Measurements from ENCODE around the gene KRT10. TPM values are rescaled to one million over a fixed set of nuclear protein-coding genes. Genes with fewer than 3 reads are reported as not detected.

KRT10 gene
- total RNA-seq, 1 experiment from 2014 or later, result 28.4 TPM

DNA sequence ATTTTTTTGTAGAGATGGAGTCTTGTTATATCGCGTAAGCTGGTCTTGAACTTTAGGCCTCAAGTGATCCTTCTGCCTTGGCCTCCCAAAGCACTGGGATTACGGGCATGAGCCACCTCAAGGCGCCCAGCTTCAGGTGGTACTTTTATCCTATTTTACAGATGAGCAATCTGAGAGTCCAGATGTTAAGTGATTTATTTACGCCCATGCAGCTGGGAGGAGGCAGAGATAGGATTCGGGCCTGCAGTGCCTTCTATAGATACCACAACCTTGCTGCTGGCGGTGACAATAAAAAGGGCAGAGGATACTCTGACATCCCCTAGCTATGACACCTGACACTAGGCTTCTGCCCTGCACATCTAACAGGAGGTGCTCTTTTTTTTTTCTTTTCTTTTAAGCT lies 48.9 kb upstream of the KRT10 start:
- Histone ChIP-seq H3K4ac (ENCODE audit: low read depth, low read length) (no peak overlapping the region), H3K79me1 (ENCODE audit: insufficient read depth, low read depth, low read length, poor library complexity, severe bottlenecking) (no peaks in the 10 kb centered on the region), H3T11ph (ENCODE audit: low read length) (no peak overlapping the region), H2BK12ac (ENCODE audit: insufficient read length, low read depth, low read length) (no peak overlapping the region), H3K9ac (ENCODE audit: extremely low read depth, insufficient read length, low read length) (no peak overlapping the region), H3K14ac (ENCODE audit: insufficient read depth, low read length) (no peak overlapping the region), H2AK5ac (ENCODE audit: insufficient read length, low read length) (no peak overlapping the region), H4K8ac (replicated peaks; ENCODE audit: insufficient read length, low read depth, low read length) (no peak overlapping the region), H4K91ac (ENCODE audit: insufficient read length, low read depth, low read length) (no peak overlapping the region), H4K5ac (ENCODE audit: insufficient read length, low read depth, low read length) (no peak overlapping the region), H3K23me2 (ENCODE audit: insufficient read length, low read depth, low read length, poor library complexity, severe bottlenecking) (no peaks in the 10 kb centered on the region), H3K56ac (ENCODE audit: insufficient read length, low read depth, low read length) (no peak overlapping the region), H2BK20ac (ENCODE audit: low read depth, low read length, poor library complexity, severe bottlenecking) (no peak overlapping the region), H3K23ac (ENCODE audit: insufficient read length, low read depth, low read length) (no peak overlapping the region), H2AFZ (ENCODE audit: low read length) (no peak overlapping the region), H2BK120ac (ENCODE audit: low read depth, low read length, poor library complexity, severe bottlenecking) (no peak overlapping the region), H4K20me1 (ENCODE audit: control insufficient read depth, insufficient read depth, insufficient read length) (no peaks in the 10 kb centered on the region), H3K9me3 (ENCODE audit: control insufficient read depth, low read depth, low read length) (no peaks in the 10 kb centered on the region), H2BK15ac (ENCODE audit: low read depth, low read length) (no peak overlapping the region), H3K18ac (ENCODE audit: insufficient read length, low read depth, low read length) (no peak overlapping the region), H3K27me3 (ENCODE audit: insufficient read depth, low read length) (no peaks in the 10 kb centered on the region), H2BK5ac (ENCODE audit: insufficient read length, low read length) (no peak overlapping the region), H3K4me1 (ENCODE audit: insufficient read depth, low read length) (no peaks in the 10 kb centered on the region), H3K79me2 (ENCODE audit: insufficient read depth, low read length) (no peaks in the 10 kb centered on the region), H3K4me2 (ENCODE audit: insufficient read depth, insufficient read length, low read length) (no peak overlapping the region), H3K27ac (ENCODE audit: insufficient read length, low read depth, low read length) (no peak overlapping the region)
- TF ChIP-seq, protein P1, sequence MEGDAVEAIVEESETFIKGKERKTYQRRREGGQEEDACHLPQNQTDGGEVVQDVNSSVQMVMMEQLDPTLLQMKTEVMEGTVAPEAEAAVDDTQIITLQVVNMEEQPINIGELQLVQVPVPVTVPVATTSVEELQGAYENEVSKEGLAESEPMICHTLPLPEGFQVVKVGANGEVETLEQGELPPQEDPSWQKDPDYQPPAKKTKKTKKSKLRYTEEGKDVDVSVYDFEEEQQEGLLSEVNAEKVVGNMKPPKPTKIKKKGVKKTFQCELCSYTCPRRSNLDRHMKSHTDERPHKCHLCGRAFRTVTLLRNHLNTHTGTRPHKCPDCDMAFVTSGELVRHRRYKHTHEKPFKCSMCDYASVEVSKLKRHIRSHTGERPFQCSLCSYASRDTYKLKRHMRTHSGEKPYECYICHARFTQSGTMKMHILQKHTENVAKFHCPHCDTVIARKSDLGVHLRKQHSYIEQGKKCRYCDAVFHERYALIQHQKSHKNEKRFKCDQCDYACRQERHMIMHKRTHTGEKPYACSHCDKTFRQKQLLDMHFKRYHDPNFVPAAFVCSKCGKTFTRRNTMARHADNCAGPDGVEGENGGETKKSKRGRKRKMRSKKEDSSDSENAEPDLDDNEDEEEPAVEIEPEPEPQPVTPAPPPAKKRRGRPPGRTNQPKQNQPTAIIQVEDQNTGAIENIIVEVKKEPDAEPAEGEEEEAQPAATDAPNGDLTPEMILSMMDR (conservative IDR thresholded peaks at IDR 0.05), result no peak
- H3K9me3 Mint-ChIP-seq, result no peaks in the 10 kb centered on the region
- H3K27me3 Mint-ChIP-seq (ENCODE audit: low read depth), result no peaks in the 10 kb centered on the region
- H3K4me1 Mint-ChIP-seq, result peaks cover 20 to 24% of the 10 kb centered on the region in 2 experiments
- no peak overlapping the region for H3K4me3 Mint-ChIP-seq
- H3K27ac Mint-ChIP-seq, result no peak overlapping the region
- H3K36me3 Mint-ChIP-seq (ENCODE audit: insufficient read depth in 1 of 3, low read depth in 3 of 3), result no peaks in the 10 kb centered on the region
- DNase-seq, result no peak
- no CpG with 5 or more reads among the region's 7 CpGs for WGBS (ENCODE audit: extremely low coverage, insufficient read length, low lambda C conversion rate)

Data from H9 (cell line).